WTC11 (cell line): Measurements from ENCODE around the gene ELMO1. TPM values are rescaled to one million over a fixed set of nuclear protein-coding genes. Genes with fewer than 3 reads are reported as not detected.

Experiments used
- ATAC-seq: fragments of 200-7000 bp; cut with Tn5 transposase; 2 replicates; pipeline ENCODE4 v1.10.0; 2021; ENCODE audit warnings: mild to moderate bottlenecking, moderate library complexity
- CTCF ChIA-PET: fragments of 300-600 bp; sonication (Branson Sonifier 250); formaldehyde crosslinking; loops from one replicate; lab custom pipeline; 2021; ENCODE audit warnings: antibody characterized with exemption; lab: Charles Lee
- POLR2A ChIA-PET: fragments of 350-600 bp; sonication (Branson Sonifier 250); formaldehyde crosslinking; loops from one replicate; lab custom pipeline; 2021; ENCODE audit warnings: antibody characterized with exemption; lab: Charles Lee
- DNase-seq: peaks from one replicate; pipeline ENCODE4 v3.0.0; 2021; ENCODE audit warnings: low spot score
- H3K27ac Mint-ChIP-seq: 2 replicates; pipeline ENCODE4 v1.8.0; 2021; ENCODE audit warnings: mixed read lengths
- H3K27me3 Mint-ChIP-seq: 2 replicates; pipeline ENCODE4 v1.8.0; 2021; ENCODE audit warnings: low read depth, mild to moderate bottlenecking, moderate library complexity, mixed read lengths
- H3K36me3 Mint-ChIP-seq: 2 replicates; pipeline ENCODE4 v1.8.0; 2021; ENCODE audit warnings: mixed read lengths
- H3K4me1 Mint-ChIP-seq: 2 replicates; pipeline ENCODE4 v1.8.0; 2022; ENCODE audit warnings: mixed read lengths
- H3K4me3 Mint-ChIP-seq: 2 replicates; pipeline ENCODE4 v1.8.0; 2021; ENCODE audit warnings: mild to moderate bottlenecking, moderate library complexity, mixed read lengths
- H3K9me3 Mint-ChIP-seq: 2 replicates; pipeline ENCODE4 v1.8.0; 2021; ENCODE audit warnings: mixed read lengths
- ATF1 ChIP-seq: sonication (generic); formaldehyde crosslinking; IDR thresholded peaks from 2 replicates; pipeline ENCODE4 v1.8.1; 2023; ENCODE audit warnings: mild to moderate bottlenecking, moderate library complexity, missing genetic modification reagents
- ATF2 ChIP-seq: sonication (generic); formaldehyde crosslinking; IDR thresholded peaks from 2 replicates; pipeline ENCODE4 v1.8.1; 2022; ENCODE audit warnings: low read depth, missing genetic modification reagents, borderline replicate concordance
- FOXP4 ChIP-seq: sonication (generic); formaldehyde crosslinking; IDR thresholded peaks from 2 replicates; pipeline ENCODE4 v1.8.0; 2022; ENCODE audit warnings: mild to moderate bottlenecking, missing genetic modification reagents
- GABPB1 ChIP-seq: sonication (generic); formaldehyde crosslinking; IDR thresholded peaks from 2 replicates; pipeline ENCODE4 v1.8.1; 2023; ENCODE audit warnings: mild to moderate bottlenecking, missing genetic modification reagents
- IRF1 ChIP-seq: sonication (generic); formaldehyde crosslinking; IDR thresholded peaks from 2 replicates; pipeline ENCODE4 v1.8.0; 2023; ENCODE audit warnings: missing genetic modification reagents
- JUN ChIP-seq: sonication (generic); formaldehyde crosslinking; IDR thresholded peaks from 2 replicates; pipeline ENCODE4 v1.8.0; 2023; ENCODE audit warnings: mild to moderate bottlenecking, missing genetic modification reagents
- NFATC4 ChIP-seq: fragments of 250-450 bp; sonication (Bioruptor Pico); IDR thresholded peaks from 2 replicates; pipeline ENCODE4 v1.9.0; 2021; ENCODE audit warnings: mild to moderate bottlenecking
- RORB ChIP-seq: fragments of 250-450 bp; sonication (Bioruptor Pico); IDR thresholded peaks from 2 replicates; pipeline ENCODE4 v1.9.0; 2021; ENCODE audit warnings: mild to moderate bottlenecking
- ZNF532 ChIP-seq: fragments of 250-450 bp; sonication (Bioruptor Pico); IDR thresholded peaks from 2 replicates; pipeline ENCODE4 v1.9.0; 2021; ENCODE audit warnings: mild to moderate bottlenecking, borderline replicate concordance
- total RNA-seq: library from RNA; stranded (reverse); gene quantifications from 3 replicates; pipeline ENCODE4 v1.2.3, GENCODE V29; 2021
- TF ChIP-seq, protein P1 (sequence below): sonication (generic); formaldehyde crosslinking; IDR thresholded peaks from 2 replicates; pipeline ENCODE4 v1.8.1; 2023; ENCODE audit warnings: mild to moderate bottlenecking, moderate library complexity, missing genetic modification reagents
- TF ChIP-seq, protein P2 (sequence below): sonication (generic); formaldehyde crosslinking; IDR thresholded peaks from 2 replicates; pipeline ENCODE4 v1.8.1; 2023; ENCODE audit warnings: mild to moderate bottlenecking, missing genetic modification reagents
- TF ChIP-seq, protein P3 (sequence below): sonication (generic); formaldehyde crosslinking; conservative IDR thresholded peaks from 2 replicates; pipeline ENCODE4 v1.8.1; 2023; ENCODE audit warnings: mild to moderate bottlenecking, low read depth, missing genetic modification reagents, moderate library complexity

Gene ELMO1
- total RNA-seq, 1 experiment from 2014 or later = 19.4 TPM

DNA sequence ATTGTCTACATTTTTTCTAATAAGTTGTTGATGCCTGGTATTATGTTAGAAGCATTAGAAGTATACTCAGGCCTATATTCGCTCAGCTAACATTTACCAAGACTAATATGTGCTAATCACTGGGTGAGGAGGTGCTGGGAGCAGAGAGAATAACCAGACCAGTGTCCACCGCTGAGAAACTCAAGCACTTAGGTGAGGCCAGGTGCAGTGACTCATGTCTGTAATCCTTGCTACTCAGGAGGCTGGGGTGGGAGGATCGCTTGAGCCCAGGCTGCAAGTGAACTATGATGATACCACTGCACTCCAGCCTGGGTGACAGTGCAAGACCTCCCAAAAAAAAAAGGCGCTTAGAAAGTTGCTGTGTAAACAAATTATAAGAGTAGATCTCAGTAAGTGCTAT is 542.2 kb downstream of the ELMO1 start:
- DNase-seq (no peak), ATAC-seq (no peak)
- peaks cover 12% of the 10 kb centered on the region for H3K4me1 Mint-ChIP-seq
- ChIA-PET CTCF (no interaction called here), POLR2A (no interaction called here)
- no peaks in the 10 kb centered on the region for H3K36me3 Mint-ChIP-seq
- H3K9me3 Mint-ChIP-seq = no peaks in the 10 kb centered on the region
- H3K27ac Mint-ChIP-seq = no peak overlapping the region
- TF ChIP-seq ATF1 (CRISPR knock-in tag) = no peak
- TF ChIP-seq, protein P1, sequence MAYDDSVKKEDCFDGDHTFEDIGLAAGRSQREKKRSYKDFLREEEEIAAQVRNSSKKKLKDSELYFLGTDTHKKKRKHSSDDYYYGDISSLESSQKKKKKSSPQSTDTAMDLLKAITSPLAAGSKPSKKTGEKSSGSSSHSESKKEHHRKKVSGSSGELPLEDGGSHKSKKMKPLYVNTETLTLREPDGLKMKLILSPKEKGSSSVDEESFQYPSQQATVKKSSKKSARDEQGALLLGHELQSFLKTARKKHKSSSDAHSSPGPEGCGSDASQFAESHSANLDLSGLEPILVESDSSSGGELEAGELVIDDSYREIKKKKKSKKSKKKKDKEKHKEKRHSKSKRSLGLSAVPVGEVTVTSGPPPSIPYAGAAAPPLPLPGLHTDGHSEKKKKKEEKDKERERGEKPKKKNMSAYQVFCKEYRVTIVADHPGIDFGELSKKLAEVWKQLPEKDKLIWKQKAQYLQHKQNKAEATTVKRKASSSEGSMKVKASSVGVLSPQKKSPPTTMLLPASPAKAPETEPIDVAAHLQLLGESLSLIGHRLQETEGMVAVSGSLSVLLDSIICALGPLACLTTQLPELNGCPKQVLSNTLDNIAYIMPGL (CRISPR knock-in tag) = no peak
- TF ChIP-seq ATF2 (CRISPR knock-in tag) = no peak
- TF ChIP-seq, protein P2, sequence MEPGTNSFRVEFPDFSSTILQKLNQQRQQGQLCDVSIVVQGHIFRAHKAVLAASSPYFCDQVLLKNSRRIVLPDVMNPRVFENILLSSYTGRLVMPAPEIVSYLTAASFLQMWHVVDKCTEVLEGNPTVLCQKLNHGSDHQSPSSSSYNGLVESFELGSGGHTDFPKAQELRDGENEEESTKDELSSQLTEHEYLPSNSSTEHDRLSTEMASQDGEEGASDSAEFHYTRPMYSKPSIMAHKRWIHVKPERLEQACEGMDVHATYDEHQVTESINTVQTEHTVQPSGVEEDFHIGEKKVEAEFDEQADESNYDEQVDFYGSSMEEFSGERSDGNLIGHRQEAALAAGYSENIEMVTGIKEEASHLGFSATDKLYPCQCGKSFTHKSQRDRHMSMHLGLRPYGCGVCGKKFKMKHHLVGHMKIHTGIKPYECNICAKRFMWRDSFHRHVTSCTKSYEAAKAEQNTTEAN (CRISPR knock-in tag) = no peak
- TF ChIP-seq NFATC4 = no peak
- no peak for TF ChIP-seq IRF1 (CRISPR knock-in tag)
- TF ChIP-seq, protein P3, sequence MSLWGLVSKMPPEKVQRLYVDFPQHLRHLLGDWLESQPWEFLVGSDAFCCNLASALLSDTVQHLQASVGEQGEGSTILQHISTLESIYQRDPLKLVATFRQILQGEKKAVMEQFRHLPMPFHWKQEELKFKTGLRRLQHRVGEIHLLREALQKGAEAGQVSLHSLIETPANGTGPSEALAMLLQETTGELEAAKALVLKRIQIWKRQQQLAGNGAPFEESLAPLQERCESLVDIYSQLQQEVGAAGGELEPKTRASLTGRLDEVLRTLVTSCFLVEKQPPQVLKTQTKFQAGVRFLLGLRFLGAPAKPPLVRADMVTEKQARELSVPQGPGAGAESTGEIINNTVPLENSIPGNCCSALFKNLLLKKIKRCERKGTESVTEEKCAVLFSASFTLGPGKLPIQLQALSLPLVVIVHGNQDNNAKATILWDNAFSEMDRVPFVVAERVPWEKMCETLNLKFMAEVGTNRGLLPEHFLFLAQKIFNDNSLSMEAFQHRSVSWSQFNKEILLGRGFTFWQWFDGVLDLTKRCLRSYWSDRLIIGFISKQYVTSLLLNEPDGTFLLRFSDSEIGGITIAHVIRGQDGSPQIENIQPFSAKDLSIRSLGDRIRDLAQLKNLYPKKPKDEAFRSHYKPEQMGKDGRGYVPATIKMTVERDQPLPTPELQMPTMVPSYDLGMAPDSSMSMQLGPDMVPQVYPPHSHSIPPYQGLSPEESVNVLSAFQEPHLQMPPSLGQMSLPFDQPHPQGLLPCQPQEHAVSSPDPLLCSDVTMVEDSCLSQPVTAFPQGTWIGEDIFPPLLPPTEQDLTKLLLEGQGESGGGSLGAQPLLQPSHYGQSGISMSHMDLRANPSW = no peak
- TF ChIP-seq ZNF532 (CRISPR knock-in tag) = no peak
- no peak for TF ChIP-seq FOXP4 (CRISPR knock-in tag)
- TF ChIP-seq RORB (CRISPR knock-in tag) = no peak
- no peak for TF ChIP-seq JUN (CRISPR knock-in tag)
- TF ChIP-seq GABPB1 = no peak
- H3K4me3 Mint-ChIP-seq = no peak overlapping the region
- no peaks in the 10 kb centered on the region for H3K27me3 Mint-ChIP-seq
